Amniotic epithelial cell (primary cell): ENCODE results near the gene HOMER1.
"Not testable (repeated sequence)": the region's sequence is repeated elsewhere in the genome, so short reads cannot be mapped to it uniquely, and the experiment has no call there.

ENCODE experiments used
- DNase-seq: peaks from one replicate; pipeline ENCODE4 v3.0.0-alpha.2; 2010; ENCODE audit warnings: low read depth

The HOMER1 gene

DNA sequence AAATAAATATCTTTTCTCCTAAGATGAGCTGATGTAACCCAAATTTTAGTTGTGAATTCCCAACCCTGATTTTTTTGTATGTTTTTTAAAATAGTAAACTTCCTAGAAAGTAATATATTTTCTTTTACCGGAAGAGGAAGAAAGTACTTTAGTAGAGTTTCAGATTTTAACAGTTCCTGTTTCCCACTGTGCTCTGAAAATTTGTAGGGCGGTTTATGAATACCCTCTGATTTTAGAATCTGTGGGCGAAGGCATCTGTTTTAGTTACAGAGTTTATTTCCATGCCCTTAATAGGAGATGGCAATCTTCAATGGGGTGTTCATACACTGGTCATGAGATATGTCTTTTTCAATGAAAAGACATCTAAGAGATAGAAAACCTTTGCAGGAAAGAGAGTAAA, 3.7 kb upstream of the HOMER1 start:
- no peak for DNase-seq

DNA sequence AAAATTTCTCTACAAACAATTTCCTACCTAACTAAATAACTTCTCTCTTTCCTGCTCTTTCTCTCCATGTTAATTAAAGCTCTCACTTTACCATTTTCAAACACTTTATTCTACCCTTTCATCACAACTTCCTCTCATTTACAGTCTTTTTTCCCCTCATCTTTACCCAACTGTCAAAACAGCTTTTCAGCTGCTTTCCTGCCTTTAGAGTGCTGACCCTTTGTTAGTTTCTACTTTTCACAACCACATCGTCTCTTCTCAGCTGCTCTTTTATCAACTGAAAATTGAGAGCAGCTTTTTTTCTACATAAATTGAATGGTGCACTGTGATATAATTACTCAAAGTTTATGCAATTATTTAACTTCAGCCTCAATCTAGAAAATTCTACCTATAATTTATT, 3.1 kb upstream of the HOMER1 start:
- no peak for DNase-seq

DNA sequence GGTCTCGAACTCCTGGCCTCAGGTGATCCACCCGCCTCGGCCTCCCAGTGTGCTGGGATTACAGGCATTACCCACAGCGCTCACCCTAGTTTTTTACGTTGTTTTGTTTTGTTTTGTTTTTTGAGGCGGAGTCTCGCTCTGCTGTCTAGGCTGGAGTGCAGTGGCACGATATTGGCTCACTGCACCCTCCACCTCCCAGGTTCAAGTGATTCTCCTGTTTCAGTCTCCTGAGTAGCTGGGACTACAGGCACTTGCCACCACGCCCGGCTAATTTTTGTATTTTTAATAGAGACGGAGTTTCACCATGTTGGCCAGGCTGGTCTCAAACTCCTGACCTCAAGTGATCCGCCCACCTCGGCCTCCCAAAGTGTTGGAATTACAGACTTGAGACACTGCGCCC, 2.4 kb upstream of the HOMER1 start:
- DNase-seq = not testable (repeated sequence)

DNA sequence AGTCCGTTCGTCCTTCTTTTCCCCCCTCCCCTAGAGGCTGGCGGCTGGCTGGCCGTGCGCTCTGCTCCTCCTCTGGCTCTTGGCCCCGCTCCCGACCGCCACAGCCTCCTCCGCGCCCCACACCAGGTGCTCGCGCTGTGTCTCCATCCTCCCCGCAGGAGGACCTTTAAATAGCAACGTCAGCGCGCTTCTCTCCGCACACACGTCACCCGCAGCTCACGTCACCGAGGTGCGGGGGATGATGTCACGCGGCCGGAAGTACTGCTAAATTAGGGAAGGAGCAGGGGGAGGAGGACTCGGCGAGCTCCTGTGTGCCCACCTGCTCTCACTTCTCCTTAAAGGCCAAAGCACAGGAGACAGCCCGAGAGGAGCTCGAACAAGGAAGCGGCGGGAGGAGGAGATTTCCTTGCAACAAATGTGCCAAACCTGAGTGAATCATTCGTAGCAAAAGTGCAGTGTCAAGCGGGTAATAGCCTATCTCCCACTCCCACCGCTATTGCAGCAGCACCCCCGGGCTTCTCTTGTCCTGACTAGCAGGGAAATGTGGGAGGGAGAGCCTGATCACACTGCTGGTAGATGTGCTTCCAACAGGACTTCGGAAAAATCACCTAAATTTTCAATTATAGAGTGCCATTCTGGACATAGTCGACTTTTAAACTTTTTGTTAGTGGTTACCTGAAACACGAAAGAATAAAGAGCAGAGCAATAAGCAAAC, 614 bp upstream of the HOMER1 start:
- peak; percentile 94 for DNase-seq

DNA sequence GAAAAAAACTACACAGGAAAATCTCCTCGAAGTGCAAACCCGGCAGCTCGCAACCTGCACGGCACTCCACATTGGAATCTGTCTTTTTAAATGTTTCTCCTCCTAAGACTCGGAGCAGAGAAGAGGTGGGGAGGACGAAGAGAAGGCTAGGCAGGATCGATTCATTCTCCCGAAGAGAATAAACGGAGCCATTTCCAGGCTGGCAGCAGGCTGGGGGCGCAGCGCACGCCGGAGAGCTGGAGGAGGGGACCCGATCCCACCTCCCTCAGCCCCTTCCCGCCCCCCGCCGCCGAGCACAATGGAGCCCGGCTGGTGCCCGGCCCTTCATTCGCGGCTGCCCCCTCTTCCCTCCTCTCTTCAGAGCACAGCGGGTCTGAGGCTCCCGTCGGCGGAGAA, 628 bp downstream of the HOMER1 start:
- DNase-seq = no peak

DNA sequence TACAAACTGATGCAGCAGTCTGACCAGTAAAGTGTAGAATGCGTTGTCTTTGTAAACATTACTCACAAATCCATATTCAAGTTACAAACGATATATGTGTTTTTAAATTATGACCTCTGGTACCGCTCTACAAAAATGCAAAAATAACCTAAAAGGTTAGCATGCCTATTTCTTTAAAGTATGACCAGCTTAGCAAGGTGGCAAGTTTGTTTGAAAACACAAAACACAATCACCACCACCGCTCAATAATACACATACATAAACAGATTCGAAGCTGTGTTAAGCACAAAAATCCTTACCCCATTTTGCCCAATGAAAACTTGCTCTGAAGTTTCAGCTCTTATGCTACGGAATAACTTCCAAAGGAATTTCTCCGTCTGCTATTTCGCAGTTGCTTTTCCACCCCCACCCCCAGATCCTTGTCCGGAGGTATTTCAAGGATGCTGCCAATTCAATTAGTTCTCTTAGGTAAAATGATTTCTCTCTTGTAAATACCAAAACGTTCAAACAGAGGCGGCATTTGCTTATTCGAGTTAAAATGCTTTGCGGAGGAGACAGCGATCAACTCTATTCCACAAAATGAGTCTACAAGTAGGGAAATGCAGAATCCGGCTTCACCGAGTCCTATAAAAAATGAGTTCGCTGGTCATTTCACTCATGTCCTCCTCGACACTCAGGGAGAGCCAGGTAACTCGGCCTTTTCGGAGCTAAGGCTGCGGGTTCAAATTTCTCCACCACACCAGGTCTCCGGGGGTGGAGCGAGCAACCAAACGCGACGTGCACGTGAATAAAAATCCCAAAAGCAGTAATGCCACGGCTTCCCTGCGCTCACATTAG, 1.2 kb downstream of the HOMER1 start:
- peak; percentile 43 for DNase-seq

DNA sequence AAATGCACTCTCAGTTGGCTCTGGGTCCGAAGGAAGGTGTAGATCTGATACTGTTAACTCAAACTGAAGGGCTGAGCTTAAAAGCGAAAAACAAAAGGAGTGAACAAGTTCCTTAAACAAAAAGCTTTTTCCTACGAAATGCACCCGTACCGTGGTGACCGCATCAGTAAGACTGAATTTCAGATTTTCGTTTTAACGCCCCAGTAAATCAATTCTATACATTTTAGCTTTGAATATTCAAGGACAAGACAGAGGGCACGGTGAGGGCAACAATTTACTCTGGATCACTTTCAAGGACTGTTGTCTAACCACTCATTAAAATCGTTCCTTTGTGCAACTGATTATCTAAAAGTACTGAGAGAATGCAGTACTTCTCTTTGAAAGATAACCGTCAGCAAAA, 1.9 kb downstream of the HOMER1 start:
- DNase-seq = no peak

DNA sequence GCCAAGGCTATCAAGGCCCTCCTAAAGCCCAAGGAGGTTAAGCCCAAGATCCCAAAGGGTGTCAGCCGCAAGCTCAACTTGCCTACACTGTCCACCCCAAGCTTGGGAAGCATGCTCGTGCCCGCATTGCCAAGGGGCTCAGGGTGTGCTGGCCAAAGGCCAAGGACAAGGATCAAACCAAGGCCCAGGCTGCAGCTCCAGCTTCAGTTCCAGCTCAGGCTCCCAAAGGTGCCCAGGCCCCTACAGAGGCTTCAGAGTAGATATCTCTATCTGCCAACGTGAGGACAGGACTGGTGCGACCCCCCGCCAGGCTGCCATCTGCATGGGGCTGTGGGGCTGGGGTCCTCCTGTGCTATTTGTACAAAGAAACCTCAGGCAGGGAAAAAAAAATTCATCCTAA, 3.3 kb downstream of the HOMER1 start:
- DNase-seq = no peak

DNA sequence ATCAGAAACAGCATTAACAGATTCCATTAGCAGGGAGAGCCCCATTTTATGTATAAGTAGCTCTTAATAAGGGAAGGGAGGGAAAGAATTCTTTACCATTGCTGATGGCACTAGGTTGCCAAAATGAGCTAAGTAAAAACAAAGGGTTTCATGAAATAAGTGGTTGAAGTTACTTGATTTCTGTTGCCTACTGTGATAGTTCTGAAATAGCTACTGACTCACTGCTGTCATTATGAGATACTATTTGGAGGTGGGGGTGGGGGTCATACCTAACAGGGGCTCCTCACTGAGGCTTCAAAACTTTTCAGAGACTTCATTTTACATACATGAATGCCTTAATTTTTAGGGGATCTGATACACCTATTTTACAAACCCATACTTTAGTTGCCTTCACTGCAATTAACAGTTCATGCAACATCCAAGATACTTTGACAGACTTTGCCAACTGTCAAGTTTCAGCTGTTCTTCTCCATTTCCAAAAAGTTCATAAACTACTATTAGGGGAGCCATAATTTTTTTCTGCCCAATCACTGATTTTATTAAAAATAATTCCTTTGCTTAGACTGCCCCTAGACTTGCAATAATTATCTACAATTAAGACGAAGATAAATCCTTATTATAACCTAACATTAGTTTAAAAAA, 4.6 kb downstream of the HOMER1 start:
- DNase-seq = no peak

DNA sequence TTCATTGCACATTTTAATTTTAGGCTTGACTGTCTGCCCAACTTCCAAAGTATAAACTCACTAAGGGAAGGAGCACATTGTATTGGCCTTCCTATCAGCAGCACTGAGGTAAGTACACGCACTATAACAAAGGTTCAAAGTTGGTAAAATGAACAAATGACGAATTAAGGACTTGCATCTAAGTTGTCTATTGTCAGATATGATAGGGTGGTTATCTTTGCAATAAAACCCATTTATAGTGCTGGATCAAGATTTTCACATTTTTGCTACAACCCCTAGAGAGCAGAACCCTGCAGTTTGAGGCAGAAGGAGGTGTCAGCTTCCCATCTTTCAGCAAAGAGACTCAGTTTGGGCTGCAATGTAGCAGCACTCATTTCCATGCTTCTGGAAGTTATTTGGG, 5.1 kb downstream of the HOMER1 start:
- no peak for DNase-seq

DNA sequence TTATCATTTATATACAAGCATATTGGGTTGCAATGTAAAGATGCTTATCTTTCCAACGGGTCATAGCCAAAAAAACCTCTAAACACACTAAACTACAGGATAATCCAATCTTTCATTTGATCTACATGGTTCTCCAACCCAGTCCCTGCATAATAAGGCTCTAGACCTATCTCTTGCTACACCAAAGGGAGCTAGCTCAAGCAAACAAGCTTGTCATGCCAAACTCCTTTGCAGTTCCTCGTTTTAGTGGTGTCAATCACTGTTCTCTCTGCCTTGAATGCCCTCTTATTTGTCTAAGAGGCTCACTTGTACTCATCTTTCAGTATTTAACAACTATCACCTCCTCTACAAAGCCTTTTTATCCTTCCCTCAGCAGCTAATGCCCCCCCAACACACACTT, 5.6 kb downstream of the HOMER1 start:
- DNase-seq = no peak

DNA sequence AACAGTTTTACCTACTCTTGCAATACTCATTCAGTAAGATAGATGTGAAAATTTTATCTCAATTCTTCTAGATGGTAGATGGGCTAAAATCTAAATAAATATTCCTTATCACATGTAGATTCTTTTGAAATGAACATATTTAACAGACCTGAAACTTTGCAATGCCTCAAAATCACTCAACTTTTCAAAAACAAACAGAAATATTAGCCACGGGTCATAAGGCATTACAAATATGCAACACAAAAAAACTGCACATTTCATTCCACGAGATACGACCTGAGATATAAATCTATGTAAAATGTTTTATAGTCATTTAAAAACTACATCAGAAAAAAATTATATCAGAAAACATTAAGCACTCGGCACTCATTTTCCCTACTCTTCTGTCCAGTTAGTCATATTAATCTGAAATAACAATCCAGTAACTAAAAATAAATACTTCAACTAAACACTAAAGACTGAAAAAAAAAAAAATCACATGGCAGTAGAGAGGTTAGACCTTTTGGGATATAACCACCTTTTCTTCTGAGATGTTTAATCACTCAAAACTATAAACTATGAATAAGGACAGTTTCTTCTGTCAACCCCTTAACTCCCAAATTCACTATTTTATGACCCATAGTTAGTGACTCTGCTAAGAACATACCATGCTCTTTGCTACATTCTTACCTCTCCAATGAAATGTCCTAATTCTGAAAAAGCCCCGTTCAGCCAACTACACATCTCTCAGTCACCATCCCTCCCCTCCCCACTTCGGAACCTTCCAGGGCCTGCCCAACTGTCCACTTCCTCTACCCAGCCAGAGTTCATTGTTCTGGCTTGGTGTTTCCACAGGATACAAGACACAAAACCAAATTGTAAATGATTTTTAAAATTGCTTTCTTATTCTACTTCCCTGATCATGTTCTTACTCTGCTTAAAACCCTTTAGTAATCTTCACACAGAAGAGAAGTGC, 6.4 kb downstream of the HOMER1 start:
- peak; percentile 63 for DNase-seq

DNA sequence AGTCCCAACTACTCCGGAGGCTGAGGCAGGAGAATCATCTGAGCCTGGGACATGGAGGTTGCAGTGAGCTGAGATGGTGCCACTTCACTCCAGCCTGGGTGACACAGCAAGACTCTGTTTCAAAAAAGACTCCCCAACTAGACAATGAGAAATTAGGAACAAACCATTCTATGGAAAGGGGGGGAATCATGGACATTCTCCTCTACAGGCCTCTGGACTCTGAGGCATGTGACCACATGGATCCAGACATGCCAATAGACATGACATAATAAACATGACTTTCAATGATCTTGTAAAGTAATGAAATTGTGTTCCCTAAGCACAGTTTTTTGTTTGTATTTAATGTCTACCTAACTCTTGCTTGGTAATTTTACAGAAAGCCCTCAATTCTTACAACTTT, 8.8 kb downstream of the HOMER1 start:
- no peak for DNase-seq

DNA sequence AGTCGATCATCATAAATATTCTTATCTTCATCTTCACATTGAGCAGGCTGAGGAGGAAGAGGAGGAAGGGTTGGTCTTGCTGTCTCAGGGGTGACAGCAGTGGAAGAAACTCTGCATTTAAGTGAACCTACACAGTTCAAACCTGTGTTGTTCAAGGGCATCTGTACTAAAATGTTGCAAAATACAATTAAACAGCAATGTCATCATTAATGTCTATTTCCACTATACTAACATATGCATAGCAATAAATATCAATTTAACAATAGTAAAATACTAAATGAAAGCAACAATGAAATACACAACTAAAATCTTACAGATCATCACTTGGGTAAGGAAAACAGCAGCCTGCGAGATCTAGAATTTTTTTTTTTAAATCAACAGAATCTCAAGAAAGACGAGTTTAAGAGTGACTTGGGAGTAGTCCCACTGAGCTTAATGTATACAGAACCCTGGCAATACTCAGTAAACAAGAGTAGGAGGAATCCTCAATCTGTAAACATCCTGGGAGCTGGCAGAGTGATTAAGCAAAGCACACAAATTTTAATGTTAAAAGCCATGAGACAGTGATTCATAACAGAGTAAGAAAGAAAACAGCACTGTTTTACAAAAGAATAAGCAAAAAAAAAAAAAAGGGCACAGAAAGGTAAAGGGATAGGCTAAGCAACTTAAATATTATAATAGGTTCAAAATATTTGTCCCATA, 10.0 kb downstream of the HOMER1 start:
- peak; percentile 72 for DNase-seq

DNA sequence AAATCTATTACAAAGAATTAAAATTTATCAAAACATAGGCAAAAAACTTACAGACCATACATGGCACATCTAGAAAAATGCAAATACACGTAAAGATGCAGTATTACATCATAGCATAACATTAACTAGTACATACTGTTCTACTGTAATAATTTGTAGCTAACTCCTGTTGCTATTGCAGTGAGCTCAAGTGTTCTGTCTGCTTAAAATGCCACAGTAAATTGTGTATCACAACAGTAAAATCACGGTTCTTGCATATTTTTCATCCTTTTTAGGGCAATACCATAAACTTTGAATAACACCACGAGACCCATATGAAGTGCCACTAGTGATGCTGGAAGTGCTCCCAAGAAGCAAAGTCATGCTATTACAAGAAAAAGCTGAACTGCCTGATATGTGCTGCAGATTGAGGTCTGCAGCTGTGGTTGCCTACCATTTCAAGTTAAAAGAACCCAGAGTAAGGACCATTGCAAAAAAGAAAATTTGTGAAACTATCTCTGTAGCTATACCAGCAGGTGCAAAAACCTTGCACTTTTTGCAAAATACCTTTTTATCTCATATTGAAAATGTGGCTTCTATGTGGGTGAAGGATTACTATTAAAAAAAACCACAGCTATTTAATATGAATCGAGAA, 14.2 kb downstream of the HOMER1 start:
- DNase-seq = peak; percentile 66

DNA sequence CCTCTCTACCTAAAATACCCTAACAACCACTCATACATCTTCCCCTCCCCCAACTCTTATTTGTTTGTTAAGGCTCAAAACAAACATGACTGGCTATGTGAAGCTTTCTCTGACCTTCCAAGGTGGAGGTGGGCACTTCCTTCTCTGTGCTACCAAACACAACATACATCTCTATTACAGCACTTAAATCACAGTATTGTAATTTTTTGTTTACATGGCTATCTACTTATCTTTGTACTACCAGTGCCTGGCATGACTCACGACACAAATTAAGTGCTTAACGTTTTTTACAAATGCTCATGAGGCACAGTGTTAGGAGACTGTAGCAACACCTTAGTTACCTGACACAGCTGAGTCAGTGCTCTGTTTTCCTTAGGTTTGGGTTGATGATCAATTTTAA, 18.6 kb downstream of the HOMER1 start:
- peak; percentile 81 for DNase-seq

DNA sequence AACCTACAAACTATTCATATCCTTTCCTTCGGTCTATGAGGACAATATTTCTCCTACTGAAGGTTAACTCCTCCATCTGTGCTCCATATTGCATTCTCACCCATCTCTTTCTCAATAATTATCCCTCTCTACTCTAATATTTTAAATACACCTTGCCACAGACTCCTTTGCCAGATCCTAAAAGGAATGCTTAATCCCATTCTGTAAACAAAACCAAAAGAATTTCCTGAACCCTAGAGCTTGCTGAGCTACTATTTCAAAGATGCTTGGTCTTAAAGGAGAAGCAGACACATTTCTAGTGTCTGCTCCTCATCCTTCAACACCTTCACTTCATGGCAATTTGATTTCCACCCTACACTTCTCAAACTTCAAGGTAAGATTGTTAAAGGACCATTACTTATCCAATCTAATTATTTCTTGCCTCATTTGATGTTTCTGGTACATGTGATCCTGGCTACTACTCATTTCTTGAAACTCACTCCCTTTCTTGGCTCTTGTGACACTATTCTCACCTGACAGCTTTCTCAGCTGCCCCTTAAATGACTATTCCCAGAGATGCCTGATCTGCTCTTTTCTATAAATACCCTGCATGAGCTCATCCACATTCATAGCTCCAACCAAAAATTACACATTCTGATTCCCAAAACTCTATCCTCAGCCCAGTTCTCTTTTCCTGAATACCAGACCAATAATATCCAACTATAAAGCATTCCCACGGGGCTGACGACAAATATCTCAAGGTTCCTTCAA, 20.2 kb downstream of the HOMER1 start:
- peak; percentile 67 for DNase-seq

DNA sequence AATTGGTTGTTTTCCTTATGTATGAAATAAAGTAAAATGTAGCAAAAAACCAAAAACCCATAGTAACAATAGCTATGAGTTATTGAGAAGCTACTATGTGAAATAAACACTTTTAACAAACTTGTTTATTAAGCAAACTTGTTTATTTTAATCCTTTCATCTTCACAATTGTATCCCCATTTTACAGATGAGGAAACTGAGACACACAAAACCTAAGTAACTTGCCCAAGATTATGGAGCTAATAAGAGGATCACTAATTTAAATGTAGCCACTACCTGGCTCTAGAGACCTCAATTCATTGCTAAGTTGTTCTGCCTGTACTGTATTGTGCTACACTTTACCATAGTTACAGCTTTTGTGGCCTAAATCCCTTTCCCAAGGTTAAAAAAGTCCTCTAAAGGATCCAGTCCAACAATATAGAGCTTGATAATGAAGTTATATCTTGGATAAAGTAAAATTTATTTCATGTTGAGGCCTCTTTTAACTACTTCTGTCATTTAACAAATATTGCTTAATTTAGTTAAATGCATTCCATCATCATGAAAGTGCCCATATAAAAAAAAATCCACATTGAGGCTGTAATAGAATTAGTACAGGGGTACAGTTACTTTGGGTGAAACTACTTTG, 22.1 kb downstream of the HOMER1 start:
- DNase-seq = no peak

DNA sequence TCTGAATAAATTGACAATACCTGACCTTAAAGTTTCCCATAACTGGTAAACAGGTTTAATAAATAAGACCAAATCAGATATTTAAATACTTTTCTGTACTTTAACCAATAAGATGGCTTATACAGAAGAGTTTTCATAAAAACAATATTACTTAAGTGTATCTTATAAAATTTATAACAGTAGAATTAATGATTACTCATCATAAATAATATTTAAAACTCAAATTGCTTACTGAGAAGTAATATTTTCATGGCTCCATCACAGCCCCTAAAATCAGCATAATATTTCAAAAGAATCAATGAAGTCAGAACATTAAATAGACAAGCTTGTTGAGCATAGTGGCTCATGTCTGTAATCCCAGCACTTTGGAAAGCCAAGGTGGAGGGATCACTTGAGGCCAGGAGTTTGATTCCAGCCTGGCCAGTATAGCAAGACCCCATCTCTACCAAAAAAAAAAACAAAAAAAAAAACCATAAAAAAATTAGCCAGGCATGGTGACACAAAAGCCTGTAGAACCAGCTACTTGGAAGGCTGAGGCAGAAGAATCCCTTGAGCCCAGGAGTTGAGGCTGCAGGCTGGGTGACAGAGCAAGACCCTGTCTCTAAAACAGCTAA, 23.5 kb downstream of the HOMER1 start:
- no peak for DNase-seq
